ENCODE measurements around the gene MUSK.
"Not testable (repeated sequence)": the region's sequence is repeated elsewhere in the genome, so short reads cannot be mapped to it uniquely, and the experiment has no call there.

The MUSK gene

GRCh38 chr9:110775724-110776123, 107.1 kb downstream of the MUSK start:
- POLR2A ChIA-PET, result interaction anchor here (0.7 kb wide), 1 partner anchor 71 kb away, joined by 6 read pairs; no protein-coding TSS in a partner anchor

GRCh38 chr9:110776221-110776620, 107.6 kb downstream of the MUSK start:
- no peak for DNase-seq (ENCODE audit: extremely low spot score)
- ChIA-PET POLR2A (interaction anchor here (1.1 kb wide), 1 partner anchor 9 kb away, joined by 3 read pairs; no protein-coding TSS in a partner anchor), CTCF (no interaction called here)
- TF ChIP-seq BHLHE40 (IDR thresholded peaks at IDR 0.05; ENCODE audit: borderline replicate concordance) (no peak), ELF4 (IDR thresholded peaks at IDR 0.05) (no peak), ARNT (IDR thresholded peaks at IDR 0.05) (no peak), SUZ12 (IDR thresholded peaks at IDR 0.05) (no peak), FOXK2 (IDR thresholded peaks at IDR 0.05) (no peak)

More at GRCh38 chr9:110775724-110776123, 107.1 kb downstream of the MUSK start:
- no peak for TF ChIP-seq HDGF (IDR thresholded peaks at IDR 0.05; ENCODE audit: borderline replicate concordance)
- TF ChIP-seq CTBP1 (IDR thresholded peaks at IDR 0.05; ENCODE audit: borderline replicate concordance), result no peak
- no peak for TF ChIP-seq NFRKB (IDR thresholded peaks at IDR 0.05)
- TF ChIP-seq ARNT (IDR thresholded peaks at IDR 0.05), result no peak
- TF ChIP-seq LEF1 (IDR thresholded peaks at IDR 0.05; ENCODE audit: borderline replicate concordance), result no peak
- CTCF ChIA-PET, result no interaction called here
- no peak for DNase-seq (ENCODE audit: extremely low spot score)

GRCh38 chr9:110777196-110777875, 108.7 kb downstream of the MUSK start:
- no peak for TF ChIP-seq NFRKB (IDR thresholded peaks at IDR 0.05)
- TF ChIP-seq SP1 (IDR thresholded peaks at IDR 0.05), result no peak
- TF ChIP-seq L3MBTL2 (conservative IDR thresholded peaks at IDR 0.05), result no peak
- no peak for TF ChIP-seq BHLHE40 (IDR thresholded peaks at IDR 0.05; ENCODE audit: borderline replicate concordance)
- no peak for TF ChIP-seq PKNOX1 (IDR thresholded peaks at IDR 0.05)
- TF ChIP-seq ELF4 (IDR thresholded peaks at IDR 0.05), result no peak
- no peak for TF ChIP-seq TARDBP (IDR thresholded peaks at IDR 0.05)
- ChIA-PET POLR2A (interaction anchor here (1.1 kb wide), 1 partner anchor 8 kb away, joined by 3 read pairs; no protein-coding TSS in a partner anchor), CTCF (no interaction called here)
- no peak for DNase-seq (ENCODE audit: extremely low spot score)

- no peak for DNase-seq (ENCODE audit: extremely low spot score)
- POLR2A ChIA-PET, result no interaction called here
- TF ChIP-seq HDGF (IDR thresholded peaks at IDR 0.05; ENCODE audit: borderline replicate concordance) (no peak), SP1 (IDR thresholded peaks at IDR 0.05) (no peak), FOXK2 (IDR thresholded peaks at IDR 0.05) (no peak), FOXA1 (IDR thresholded peaks at IDR 0.05) (no peak), SUZ12 (IDR thresholded peaks at IDR 0.05) (no peak), BHLHE40 (IDR thresholded peaks at IDR 0.05; ENCODE audit: borderline replicate concordance) (no peak), ELF4 (IDR thresholded peaks at IDR 0.05) (no peak), ARNT (IDR thresholded peaks at IDR 0.05) (no peak), PKNOX1 (IDR thresholded peaks at IDR 0.05) (no peak), LEF1 (IDR thresholded peaks at IDR 0.05; ENCODE audit: borderline replicate concordance) (no peak), NFRKB (IDR thresholded peaks at IDR 0.05) (no peak), FOXM1 (IDR thresholded peaks at IDR 0.05; ENCODE audit: borderline replicate concordance) (no peak), ZNF384 (IDR thresholded peaks at IDR 0.05) (no peak), CTBP1 (IDR thresholded peaks at IDR 0.05; ENCODE audit: borderline replicate concordance) (no peak), TARDBP (IDR thresholded peaks at IDR 0.05) (no peak), L3MBTL2 (conservative IDR thresholded peaks at IDR 0.05) (no peak)
- CTCF ChIA-PET, result no interaction called here
Observed at GRCh38 chr9:110777876-110778215, 109.3 kb downstream of the MUSK start.

GRCh38 chr9:110782701-110783100, 114.1 kb downstream of the MUSK start:
- ChIA-PET POLR2A (no interaction called here), CTCF (no interaction called here)
- TF ChIP-seq HDGF (IDR thresholded peaks at IDR 0.05; ENCODE audit: borderline replicate concordance) (no peak), FOXM1 (IDR thresholded peaks at IDR 0.05; ENCODE audit: borderline replicate concordance) (no peak), SP1 (IDR thresholded peaks at IDR 0.05) (no peak), ELF4 (IDR thresholded peaks at IDR 0.05) (no peak)
- no peak for DNase-seq (ENCODE audit: extremely low spot score)

- POLR2A ChIA-PET, result no interaction called here
- TF ChIP-seq ARNT (IDR thresholded peaks at IDR 0.05), result no peak
- TF ChIP-seq CTBP1 (IDR thresholded peaks at IDR 0.05; ENCODE audit: borderline replicate concordance), result no peak
- no peak for TF ChIP-seq ZNF384 (IDR thresholded peaks at IDR 0.05)
- no peak for TF ChIP-seq FOXA1 (IDR thresholded peaks at IDR 0.05)
- TF ChIP-seq PKNOX1 (IDR thresholded peaks at IDR 0.05), result no peak
- no peak for TF ChIP-seq BHLHE40 (IDR thresholded peaks at IDR 0.05; ENCODE audit: borderline replicate concordance)
- TF ChIP-seq FOXK2 (IDR thresholded peaks at IDR 0.05), result no peak
- TF ChIP-seq TARDBP (IDR thresholded peaks at IDR 0.05), result no peak
- TF ChIP-seq SUZ12 (IDR thresholded peaks at IDR 0.05), result no peak
- no peak for TF ChIP-seq HDGF (IDR thresholded peaks at IDR 0.05; ENCODE audit: borderline replicate concordance)
- TF ChIP-seq L3MBTL2 (conservative IDR thresholded peaks at IDR 0.05), result no peak
- no peak for TF ChIP-seq NFRKB (IDR thresholded peaks at IDR 0.05)
- CTCF ChIA-PET, result no interaction called here
- DNase-seq (ENCODE audit: extremely low spot score), result no peak
Observed at GRCh38 chr9:110784309-110784708, 115.7 kb downstream of the MUSK start.

- ChIA-PET POLR2A (interaction anchor here (0.7 kb wide), 1 partner anchor 8 kb away, joined by 3 read pairs; no protein-coding TSS in a partner anchor), CTCF (no interaction called here)
- DNase-seq (ENCODE audit: extremely low spot score), result no peak
- no peak for TF ChIP-seq ZNF384 (IDR thresholded peaks at IDR 0.05)
- TF ChIP-seq FOXK2 (IDR thresholded peaks at IDR 0.05), result no peak
- no peak for TF ChIP-seq TARDBP (IDR thresholded peaks at IDR 0.05)
- TF ChIP-seq CTBP1 (IDR thresholded peaks at IDR 0.05; ENCODE audit: borderline replicate concordance), result no peak
- no peak for TF ChIP-seq BHLHE40 (IDR thresholded peaks at IDR 0.05; ENCODE audit: borderline replicate concordance)
- TF ChIP-seq ARNT (IDR thresholded peaks at IDR 0.05), result no peak
- no peak for TF ChIP-seq FOXM1 (IDR thresholded peaks at IDR 0.05; ENCODE audit: borderline replicate concordance)
- no peak for TF ChIP-seq NFRKB (IDR thresholded peaks at IDR 0.05)
- no peak for TF ChIP-seq PKNOX1 (IDR thresholded peaks at IDR 0.05)
- no peak for TF ChIP-seq HDGF (IDR thresholded peaks at IDR 0.05; ENCODE audit: borderline replicate concordance)
- no peak for TF ChIP-seq L3MBTL2 (conservative IDR thresholded peaks at IDR 0.05)
- no peak for TF ChIP-seq SP1 (IDR thresholded peaks at IDR 0.05)
- TF ChIP-seq FOXA1 (IDR thresholded peaks at IDR 0.05), result no peak
- no peak for TF ChIP-seq LEF1 (IDR thresholded peaks at IDR 0.05; ENCODE audit: borderline replicate concordance)
- TF ChIP-seq ELF4 (IDR thresholded peaks at IDR 0.05), result no peak
- TF ChIP-seq SUZ12 (IDR thresholded peaks at IDR 0.05), result no peak
Observed at GRCh38 chr9:110785166-110785565, 116.6 kb downstream of the MUSK start.

GRCh38 chr9:110788396-110788795, 119.8 kb downstream of the MUSK start:
- POLR2A ChIA-PET; DNase-seq (ENCODE audit: extremely low spot score); CTCF ChIA-PET: not testable (repeated sequence)

Data from HEK293T (cell line).